HepG2 (cell line): ENCODE results near the gene TUBGCP5. TPM values are rescaled to one million over a fixed set of nuclear protein-coding genes. Genes with fewer than 3 reads are reported as not detected.

Source experiments
- ATAC-seq: fragments of 200-7000 bp; cut with Tn5 transposase; 3 replicates; pipeline ENCODE4 v1.9.1; 2020; ENCODE audit warnings: mild to moderate bottlenecking, moderate library complexity
- BruUV-seq: library from RNA; stranded (reverse); fragments of 400-500 nt; replicated peaks from 2 replicates; lab custom pipeline; 2021; lab: Mats Ljungman, UMichigan
- CTCF ChIA-PET: fragments of 300-600 bp; formaldehyde crosslinking; extraction: SDS; loops from one replicate; lab custom pipeline; 2021; ENCODE audit warnings: low total read pairs, inconsistent platforms, low intra/inter-chr PET ratio; lab: Yijun Ruan, JAX
- POLR2A ChIA-PET: fragments of 350-600 bp; sonication (Branson Sonifier 250); formaldehyde crosslinking; loops from one replicate; lab custom pipeline; 2020; ENCODE audit warnings: antibody characterized with exemption, inconsistent platforms; lab: Yijun Ruan, JAX
- DNase-seq: peaks from one replicate; pipeline ENCODE4 v3.0.0-alpha.2; 2015; ENCODE audit warnings: low spot score
- FAIRE-seq: peaks from 3 replicates; lab custom pipeline; 2011; peaks lifted over from hg19 to GRCh38; lab: Jason Lieb, UNC
- H2AFZ ChIP-seq: one replicate; pipeline ENCODE4 v1.6.1; 2011; ENCODE audit warnings: low read length, inconsistent platforms
- H3K27ac ChIP-seq: fragments of 300-600 bp; 3 replicates; pipeline ENCODE4 v1.8.0; 2011; ENCODE audit warnings: mixed run types, mild to moderate bottlenecking, mixed read lengths, low read length, inconsistent platforms; ENCODE audit not compliant: insufficient read depth; ENCODE audit errors: extremely low read length
- H3K27me3 ChIP-seq, 2 experiments: fragments of 200-600 bp in 1 of 2; 2 replicates in 1 of 2; 3 replicates in 1 of 2; pipeline versions ENCODE4 v1.6.0 to v1.8.0; 2011; ENCODE audit warnings: low read length in 2 of 2, mild to moderate bottlenecking in 2 of 2, moderate library complexity in 2 of 2, inconsistent platforms in 1 of 2; ENCODE audit not compliant: insufficient read depth in 2 of 2, control insufficient read depth in 1 of 2
- H3K36me3 ChIP-seq, 2 experiments: fragments of 200-600 bp in 1 of 2; replicated peaks in 1 of 2; 2 replicates in 1 of 2; 3 replicates in 1 of 2; pipeline versions ENCODE4 v1.5.1 to v1.8.0; 2011; ENCODE audit warnings: low read length in 2 of 2, inconsistent platforms in 1 of 2; ENCODE audit not compliant: insufficient read depth in 2 of 2, control insufficient read depth in 1 of 2
- H3K4me1 ChIP-seq: 2 replicates; pipeline ENCODE4 v1.5.1; 2012; ENCODE audit warnings: low read length, inconsistent platforms; ENCODE audit not compliant: insufficient read depth
- H3K4me2 ChIP-seq: 2 replicates; pipeline ENCODE4 v1.6.0; 2011; ENCODE audit warnings: low read depth, low read length, inconsistent platforms
- H3K4me3 ChIP-seq, 3 experiments: fragments of 200-600 bp in 1 of 3; sonication (generic), shearing (Covaris generic) in 1 of 3; replicated peaks in 1 of 3; 2 replicates each; pipeline ENCODE4 v1.5.1; 2011 to 2016; ENCODE audit warnings: low read length in 3 of 3, inconsistent platforms in 2 of 3, low read depth in 2 of 3, mild to moderate bottlenecking in 2 of 3, control low read depth in 1 of 3, mixed read lengths in 1 of 3; ENCODE audit not compliant: insufficient read depth in 1 of 3
- H3K79me2 ChIP-seq: one replicate; pipeline ENCODE4 v1.6.1; 2011; ENCODE audit warnings: low read length, inconsistent platforms; ENCODE audit not compliant: insufficient read depth
- H3K9ac ChIP-seq: 2 replicates; pipeline ENCODE4 v1.6.0; 2011; ENCODE audit warnings: mild to moderate bottlenecking, low read depth, low read length, inconsistent platforms; ENCODE audit not compliant: insufficient read depth
- H3K9me3 ChIP-seq: 2 replicates; pipeline ENCODE4 v1.5.1; 2012; ENCODE audit warnings: mild to moderate bottlenecking, low read length
- H4K20me1 ChIP-seq: 2 replicates; pipeline ENCODE4 v1.6.0; 2011; ENCODE audit warnings: inconsistent platforms, mild to moderate bottlenecking, low read length, moderate library complexity; ENCODE audit not compliant: insufficient read depth
- ARNTL ChIP-seq: sonication (generic); formaldehyde crosslinking; IDR thresholded peaks from 2 replicates; pipeline ENCODE4 v1.4.0; 2020; ENCODE audit warnings: mild to moderate bottlenecking, missing genetic modification reagents
- CSRNP1 ChIP-seq: sonication (generic); formaldehyde crosslinking; IDR thresholded peaks from 2 replicates; pipeline ENCODE4 v1.8.1; 2023; ENCODE audit warnings: mild to moderate bottlenecking, missing genetic modification reagents
- FOXA3 ChIP-seq: IDR thresholded peaks from 2 replicates; pipeline ENCODE4 v1.6.1; 2016; ENCODE audit warnings: missing genetic modification reagents, missing compliant biosample characterization
- KLF12 ChIP-seq: sonication (generic); formaldehyde crosslinking; IDR thresholded peaks from 2 replicates; pipeline ENCODE4 v1.4.0; 2020; ENCODE audit warnings: missing genetic modification reagents, borderline replicate concordance
- PBX2 ChIP-seq: IDR thresholded peaks from 2 replicates; pipeline ENCODE4 v1.6.1; 2016; ENCODE audit warnings: control low read depth
- PHF5A ChIP-seq: IDR thresholded peaks from one replicate; pipeline ENCODE4 v1.6.1; 2018; ENCODE audit warnings: low read depth, missing genetic modification reagents; ENCODE audit not compliant: unreplicated experiment
- PHF8 ChIP-seq: sonication (generic); formaldehyde crosslinking; IDR thresholded peaks from 2 replicates; pipeline ENCODE4 v1.5.0; 2020; ENCODE audit warnings: missing genetic modification reagents
- SCMH1 ChIP-seq: sonication (generic); formaldehyde crosslinking; IDR thresholded peaks from 2 replicates; pipeline ENCODE4 v1.9.0; 2021; ENCODE audit warnings: missing genetic modification reagents, mild to moderate bottlenecking, borderline replicate concordance
- SRSF1 ChIP-seq: fragments of 200-400 bp; formaldehyde crosslinking; optimal IDR thresholded peaks from 2 replicates; pipeline ENCODE3; 2017; ENCODE audit warnings: mild to moderate bottlenecking, low read depth, low read length, moderate library complexity
- ZBTB1 ChIP-seq: sonication (generic); formaldehyde crosslinking; IDR thresholded peaks from 2 replicates; pipeline ENCODE4 v1.4.0; 2020; ENCODE audit warnings: missing genetic modification reagents, borderline replicate concordance
- ZBTB44 ChIP-seq: sonication (generic); formaldehyde crosslinking; IDR thresholded peaks from 2 replicates; pipeline ENCODE4 v1.4.0; 2020; ENCODE audit warnings: missing genetic modification reagents
- ZKSCAN1 ChIP-seq: fragments of 150-350 bp; IDR thresholded peaks from 2 replicates; pipeline ENCODE4 v1.6.1; 2014; ENCODE audit warnings: low read length
- ZNF225 ChIP-seq: sonication (generic); formaldehyde crosslinking; IDR thresholded peaks from 2 replicates; pipeline ENCODE4 v1.4.0; 2020; ENCODE audit warnings: mild to moderate bottlenecking, missing genetic modification reagents
- ZNF350 ChIP-seq: sonication (generic); formaldehyde crosslinking; IDR thresholded peaks from 2 replicates; pipeline ENCODE4 v1.4.0; 2020; ENCODE audit warnings: mild to moderate bottlenecking, low read depth, missing genetic modification reagents, borderline replicate concordance
- ZNF567 ChIP-seq: sonication (generic); formaldehyde crosslinking; IDR thresholded peaks from 2 replicates; pipeline ENCODE4 v1.8.1; 2023; ENCODE audit warnings: mild to moderate bottlenecking, missing genetic modification reagents, borderline replicate concordance
- ZNF782 ChIP-seq: sonication (generic); formaldehyde crosslinking; IDR thresholded peaks from 2 replicates; pipeline ENCODE4 v1.4.0; 2020; ENCODE audit warnings: missing genetic modification reagents, mild to moderate bottlenecking, borderline replicate concordance
- WGBS: methylation state at CpG from one replicate; pipeline ENCODE4 v1.1.6; 2017; ENCODE audit warnings: low lambda C conversion rate; 5-methylcytosine and 5-hydroxymethylcytosine counted together
- in situ Hi-C: cut with HindIII; loops from 2 replicates; pipeline ENCODE4 v1.10.0; 2017; ENCODE audit warnings: low pct_unique_long_range_greater_than_20kb; ENCODE audit not compliant: extremely low pct_ligation_motif_present
- intact Hi-C: fragments of 100-400 bp; cut with micrococcal nuclease; formaldehyde crosslinking; loops from one replicate; pipeline ENCODE4 v1.10.0; 2022; ENCODE audit not compliant: unreplicated experiment
- polyA plus RNA-seq, 8 experiments: library from polyadenylated mRNA; depleted of rRNA in 3 of 8; stranded (reverse) in 7 of 8; unstranded in 1 of 8; fragments of >200 nt; fragmentation: Illumina TruSeq in 4 of 8; extraction: Trizol in 4 of 8; gene quantifications; 2 replicates each; pipeline versions ENCODE4 v1.2.1 to v1.2.3, GENCODE V29; 2011 to 2016; ENCODE audit warnings: low read depth in 4 of 8, missing spikeins in 1 of 8, mixed read lengths in 1 of 8; ENCODE audit not compliant: insufficient read depth in 1 of 8
- total RNA-seq, 5 experiments: library from RNA; depleted of rRNA; stranded (reverse); fragments of >200 nt; fragmentation: Illumina TruSeq; extraction: Trizol; gene quantifications; 2 replicates each; pipeline ENCODE4 v1.2.3, GENCODE V29; 2016; ENCODE audit warnings: low read depth in 1 of 5
- TF ChIP-seq, protein P1 (sequence below): sonication (generic); formaldehyde crosslinking; conservative IDR thresholded peaks from 2 replicates; pipeline ENCODE4 v1.8.0; 2022; ENCODE audit warnings: low read depth, missing genetic modification reagents
- TF ChIP-seq, protein P2 (sequence below): IDR thresholded peaks from 2 replicates; pipeline ENCODE4 v1.6.1; 2016; ENCODE audit warnings: missing genetic modification reagents, missing compliant biosample characterization

The TUBGCP5 gene
- total and polyA plus RNA-seq, 2 of the 13 experiments (the other 11 are each of a cell fraction or from before 2014, with no cell fraction given), result 7.2 to 25.0 TPM

GRCh38 chr15:22963641-22964040 is 75.7 kb downstream of the TUBGCP5 start (continued):
- TF ChIP-seq PBX2 (CRISPR knock-in tag) (no peak), ZKSCAN1 (no peak)
- TF ChIP-seq, all 625 proteins: peak for 0

DNA sequence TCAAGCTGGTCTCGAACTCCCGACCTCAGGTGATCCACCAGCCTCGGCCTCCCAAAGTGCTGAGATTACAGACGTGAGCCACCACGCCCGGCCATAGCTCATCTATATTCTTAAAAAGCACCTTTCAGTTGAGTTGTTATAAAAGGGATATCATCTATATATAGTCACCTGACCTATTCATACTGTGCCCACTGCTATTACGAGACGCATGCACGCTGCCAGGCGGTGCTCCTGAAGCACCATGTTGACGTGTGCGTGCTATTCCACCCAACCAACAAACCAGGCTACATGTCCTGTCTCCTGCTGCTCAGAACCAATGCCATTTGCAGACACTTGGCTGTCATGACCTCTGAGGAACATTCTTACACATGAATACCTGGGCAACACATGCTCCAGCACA is 76.8 kb downstream of the TUBGCP5 start:
- H3K4me2 ChIP-seq, result no peak overlapping the region
- POLR2A ChIA-PET, result no interaction called here
- H3K36me3 ChIP-seq, result peaks cover 3% of the 10 kb centered on the region in 2 experiments; a peak in 2 of 5 replicates
- H3K9me3 ChIP-seq, result no peaks in the 10 kb centered on the region
- H2AFZ ChIP-seq, result no peak overlapping the region
- ATAC-seq (no peak), FAIRE-seq (no peak), DNase-seq (no peak)
- BruUV-seq, result no TSS peak
- H4K20me1 ChIP-seq, result peaks cover 24% of the 10 kb centered on the region; the same call in 1 of the 2 replicates
- peaks cover 70% of the 10 kb centered on the region for H3K79me2 ChIP-seq
- WGBS, result 98% methylated on average over 12 of the region's 12 CpGs
- H3K4me1 ChIP-seq, result no peaks in the 10 kb centered on the region
- in situ Hi-C loops, result no loop called here
- H3K4me3 ChIP-seq, result no peak overlapping the region
- intact Hi-C loops, result no loop called here
- CTCF ChIA-PET, result no interaction called here
- H3K27ac ChIP-seq, result no peak overlapping the region
- no peaks in the 10 kb centered on the region for H3K27me3 ChIP-seq
- no peak overlapping the region for H3K9ac ChIP-seq
- no peak for TF ChIP-seq CSRNP1 (CRISPR knock-in tag)
- TF ChIP-seq, protein P1, sequence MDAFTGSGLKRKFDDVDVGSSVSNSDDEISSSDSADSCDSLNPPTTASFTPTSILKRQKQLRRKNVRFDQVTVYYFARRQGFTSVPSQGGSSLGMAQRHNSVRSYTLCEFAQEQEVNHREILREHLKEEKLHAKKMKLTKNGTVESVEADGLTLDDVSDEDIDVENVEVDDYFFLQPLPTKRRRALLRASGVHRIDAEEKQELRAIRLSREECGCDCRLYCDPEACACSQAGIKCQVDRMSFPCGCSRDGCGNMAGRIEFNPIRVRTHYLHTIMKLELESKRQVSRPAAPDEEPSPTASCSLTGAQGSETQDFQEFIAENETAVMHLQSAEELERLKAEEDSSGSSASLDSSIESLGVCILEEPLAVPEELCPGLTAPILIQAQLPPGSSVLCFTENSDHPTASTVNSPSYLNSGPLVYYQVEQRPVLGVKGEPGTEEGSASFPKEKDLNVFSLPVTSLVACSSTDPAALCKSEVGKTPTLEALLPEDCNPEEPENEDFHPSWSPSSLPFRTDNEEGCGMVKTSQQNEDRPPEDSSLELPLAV (CRISPR knock-in tag), result no peak
- TF ChIP-seq, protein P2, sequence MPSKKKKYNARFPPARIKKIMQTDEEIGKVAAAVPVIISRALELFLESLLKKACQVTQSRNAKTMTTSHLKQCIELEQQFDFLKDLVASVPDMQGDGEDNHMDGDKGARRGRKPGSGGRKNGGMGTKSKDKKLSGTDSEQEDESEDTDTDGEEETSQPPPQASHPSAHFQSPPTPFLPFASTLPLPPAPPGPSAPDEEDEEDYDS, result no peak
- TF ChIP-seq ZNF350, result no peak
- TF ChIP-seq ZBTB1 (CRISPR knock-in tag), result no peak
- no peak for TF ChIP-seq ZNF782
- no peak for TF ChIP-seq ARNTL
- no peak for TF ChIP-seq PHF5A (CRISPR knock-in tag)
- no peak for TF ChIP-seq FOXA3 (CRISPR knock-in tag)
- no peak for TF ChIP-seq PHF8 (CRISPR knock-in tag)
- no peak for TF ChIP-seq ZBTB44 (CRISPR knock-in tag)
- no peak for TF ChIP-seq KLF12
- TF ChIP-seq ZNF225 (CRISPR knock-in tag), result no peak
- TF ChIP-seq SRSF1, result no peak
- no peak for TF ChIP-seq SCMH1 (CRISPR knock-in tag)
- TF ChIP-seq ZNF567 (CRISPR knock-in tag), result no peak
